ENCODE results near the gene ZNF750. TPM values are rescaled to one million over a fixed set of nuclear protein-coding genes. Genes with fewer than 3 reads are reported as not detected.

ZNF750 gene
- total and polyA plus RNA-seq, 2 experiments from 2014 or later: 0.13 to 0.17 TPM

GRCh38 chr17:82795615-82796014 lies 44.2 kb downstream of the ZNF750 start:
- Histone ChIP-seq H3K4me3 (no peak overlapping the region), H3K79me2 (replicated peaks; ENCODE audit: insufficient read depth) (peaks cover 78% of the 10 kb centered on the region), H3K36me3 (ENCODE audit: insufficient read depth) (peaks cover 11% of the 10 kb centered on the region; the same call in 1 of the 2 replicates), H3F3A (replicated peaks; ENCODE audit: low read depth) (no peaks in the 10 kb centered on the region), H3K27me3 (ENCODE audit: insufficient read depth) (no peaks in the 10 kb centered on the region), H3K9me2 (ENCODE audit: insufficient read depth) (no peaks in the 10 kb centered on the region), H4K20me1 (replicated peaks; ENCODE audit: insufficient read depth) (peaks cover 9% of the 10 kb centered on the region), H3K4me2 (no peak overlapping the region), H2AFZ (no peak overlapping the region), H3K27ac (ENCODE audit: low read depth) (no peak overlapping the region), H3K4me1 (ENCODE audit: insufficient read depth) (no peaks in the 10 kb centered on the region)
- peaks cover 3% of the 10 kb centered on the region; the same call in 2 of the 3 replicates for H3K4me1 Mint-ChIP-seq
- DNase-seq (ENCODE audit: low spot score): no peak
- H3K27me3 Mint-ChIP-seq (ENCODE audit: insufficient read depth, low read depth, poor library complexity): peaks cover 7% of the 10 kb centered on the region
- no peak for ATAC-seq
- no peak for TF ChIP-seq ZNF462 (CRISPR knock-in tag; IDR thresholded peaks at IDR 0.05)
- no peak for TF ChIP-seq ZNF114 (CRISPR knock-in tag; IDR thresholded peaks at IDR 0.05)
- no peak for TF ChIP-seq REST (IDR thresholded peaks at IDR 0.05; ENCODE audit: unreplicated experiment)
- peaks cover 46% of the 10 kb centered on the region for H3K36me3 Mint-ChIP-seq (ENCODE audit: low read depth)
- no peak overlapping the region for H3K27ac Mint-ChIP-seq
- H3K9me3 Mint-ChIP-seq: peaks cover 12% of the 10 kb centered on the region
- no peak overlapping the region for H3K4me3 Mint-ChIP-seq

Measured in GM23338 (cell line).